ENCODE results near the gene RNU1-3.

GRCh38 chr1:16625497-16626408 is 41.0 kb downstream of the RNU1-3 start:
- no peak for TF ChIP-seq ZNF785 (CRISPR knock-in tag; IDR thresholded peaks at IDR 0.05)
- 0 out of 6 replicates have a peak, but pooled peaks of 1 of the 3 experiments have one; percentile 2 for TF ChIP-seq CTCF (IDR thresholded peaks at IDR 0.05 in 2 of 3, conservative IDR thresholded peaks at IDR 0.05 in 1 of 3; ENCODE audit: insufficient read depth in 2 of 3, low read depth in 1 of 3, low read length in 3 of 3)
- TF ChIP-seq E2F6 (IDR thresholded peaks at IDR 0.05; ENCODE audit: borderline replicate concordance in 1 of 2, extremely low read depth in 1 of 2, insufficient read depth in 1 of 2, insufficient read length in 1 of 2, low read depth in 1 of 2, low read length in 1 of 2, poor library complexity in 1 of 2, severe bottlenecking in 1 of 2): no peak
- no peak for TF ChIP-seq ZNF3 (CRISPR knock-in tag; IDR thresholded peaks at IDR 0.05)
- no peak for TF ChIP-seq ZNF274 (IDR thresholded peaks at IDR 0.05; ENCODE audit: borderline replicate concordance, low read depth, low read length)
- no peak for TF ChIP-seq SP2 (IDR thresholded peaks at IDR 0.05; ENCODE audit: extremely low read depth, low read depth, low read length, poor library complexity, severe bottlenecking)
- no peak for TF ChIP-seq CAMTA2 (CRISPR knock-in tag; conservative IDR thresholded peaks at IDR 0.05)
- TF ChIP-seq MAX (CRISPR knock-in tag; IDR thresholded peaks at IDR 0.05): peak; percentile 65
- TF ChIP-seq NR1H2 (CRISPR knock-in tag; IDR thresholded peaks at IDR 0.05): no peak
- TF ChIP-seq TBP (optimal IDR thresholded peaks at IDR 0.05; ENCODE audit: low read depth, low read length): no peak
- no peak for TF ChIP-seq SAFB (IDR thresholded peaks at IDR 0.05; ENCODE audit: borderline replicate concordance, low read depth, low read length)
